ENCODE measurements around the gene DYNLT4.
"Not testable (repeated sequence)": the region's sequence is repeated elsewhere in the genome, so short reads cannot be mapped to it uniquely, and the experiment has no call there.

The DYNLT4 gene

DNA sequence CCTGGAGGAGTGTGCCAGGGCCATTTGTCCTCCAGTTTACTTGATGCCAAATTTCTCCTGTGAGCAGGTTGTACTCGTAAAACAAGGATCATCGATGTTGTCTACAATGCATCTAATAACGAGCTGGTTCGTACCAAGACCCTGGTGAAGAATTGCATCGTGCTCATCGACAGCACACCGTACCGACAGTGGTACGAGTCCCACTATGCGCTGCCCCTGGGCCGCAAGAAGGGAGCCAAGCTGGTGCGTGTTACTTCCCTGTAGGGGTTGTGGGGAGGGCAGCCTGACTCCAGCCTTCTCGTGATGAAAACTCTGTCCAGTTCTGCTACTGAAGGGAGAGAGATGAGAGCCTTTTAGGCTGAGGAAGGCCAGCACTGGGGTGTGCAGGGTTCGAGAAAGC, 29.6 kb downstream of the DYNLT4 start:
- no peak for DNase-seq (ENCODE audit: low read depth)
- TF ChIP-seq POLR2A (IDR thresholded peaks at IDR 0.05; ENCODE audit: extremely low read depth, insufficient read length) = no peak
- TF ChIP-seq, protein P1, sequence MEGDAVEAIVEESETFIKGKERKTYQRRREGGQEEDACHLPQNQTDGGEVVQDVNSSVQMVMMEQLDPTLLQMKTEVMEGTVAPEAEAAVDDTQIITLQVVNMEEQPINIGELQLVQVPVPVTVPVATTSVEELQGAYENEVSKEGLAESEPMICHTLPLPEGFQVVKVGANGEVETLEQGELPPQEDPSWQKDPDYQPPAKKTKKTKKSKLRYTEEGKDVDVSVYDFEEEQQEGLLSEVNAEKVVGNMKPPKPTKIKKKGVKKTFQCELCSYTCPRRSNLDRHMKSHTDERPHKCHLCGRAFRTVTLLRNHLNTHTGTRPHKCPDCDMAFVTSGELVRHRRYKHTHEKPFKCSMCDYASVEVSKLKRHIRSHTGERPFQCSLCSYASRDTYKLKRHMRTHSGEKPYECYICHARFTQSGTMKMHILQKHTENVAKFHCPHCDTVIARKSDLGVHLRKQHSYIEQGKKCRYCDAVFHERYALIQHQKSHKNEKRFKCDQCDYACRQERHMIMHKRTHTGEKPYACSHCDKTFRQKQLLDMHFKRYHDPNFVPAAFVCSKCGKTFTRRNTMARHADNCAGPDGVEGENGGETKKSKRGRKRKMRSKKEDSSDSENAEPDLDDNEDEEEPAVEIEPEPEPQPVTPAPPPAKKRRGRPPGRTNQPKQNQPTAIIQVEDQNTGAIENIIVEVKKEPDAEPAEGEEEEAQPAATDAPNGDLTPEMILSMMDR (IDR thresholded peaks at IDR 0.05; ENCODE audit: low read depth, low read length) = no peak
- TF ChIP-seq, protein P2, sequence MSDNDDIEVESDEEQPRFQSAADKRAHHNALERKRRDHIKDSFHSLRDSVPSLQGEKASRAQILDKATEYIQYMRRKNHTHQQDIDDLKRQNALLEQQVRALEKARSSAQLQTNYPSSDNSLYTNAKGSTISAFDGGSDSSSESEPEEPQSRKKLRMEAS (IDR thresholded peaks at IDR 0.05; ENCODE audit: low read depth, low read length) = no peak
- no peak for TF ChIP-seq MYC (IDR thresholded peaks at IDR 0.05; ENCODE audit: low read depth, low read length)
- peak overlapping the region; percentile 69 for H3K4me3 ChIP-seq (ENCODE audit: low read depth, low read length)

DNA sequence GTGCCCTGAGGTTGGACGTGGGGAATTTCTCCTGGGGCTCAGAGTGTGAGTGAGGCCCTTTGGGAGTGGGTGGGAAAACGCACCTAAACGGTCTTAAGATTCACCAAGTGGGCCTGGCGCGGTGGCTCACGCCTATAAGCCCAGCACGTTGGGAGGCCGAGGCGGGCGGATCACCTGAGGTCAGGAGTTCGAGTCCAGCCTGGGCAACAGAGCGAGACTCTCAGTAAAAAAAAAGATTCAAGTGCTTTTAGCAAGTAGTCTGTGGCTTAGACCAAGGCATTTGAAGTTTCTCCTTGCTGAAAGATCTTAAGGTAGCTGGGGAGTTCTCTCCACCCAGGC, 30.5 kb downstream of the DYNLT4 start:
- H3K4me3 ChIP-seq (ENCODE audit: low read depth, low read length) = peak overlapping the region; percentile 69
- TF ChIP-seq, protein P1 (IDR thresholded peaks at IDR 0.05; ENCODE audit: low read depth, low read length) = no peak
- TF ChIP-seq MYC (IDR thresholded peaks at IDR 0.05; ENCODE audit: low read depth, low read length) (no peak), POLR2A (IDR thresholded peaks at IDR 0.05; ENCODE audit: extremely low read depth, insufficient read length) (no peak)
- TF ChIP-seq, protein P2 (IDR thresholded peaks at IDR 0.05; ENCODE audit: low read depth, low read length) = no peak
- DNase-seq (ENCODE audit: low read depth) = no peak

DNA sequence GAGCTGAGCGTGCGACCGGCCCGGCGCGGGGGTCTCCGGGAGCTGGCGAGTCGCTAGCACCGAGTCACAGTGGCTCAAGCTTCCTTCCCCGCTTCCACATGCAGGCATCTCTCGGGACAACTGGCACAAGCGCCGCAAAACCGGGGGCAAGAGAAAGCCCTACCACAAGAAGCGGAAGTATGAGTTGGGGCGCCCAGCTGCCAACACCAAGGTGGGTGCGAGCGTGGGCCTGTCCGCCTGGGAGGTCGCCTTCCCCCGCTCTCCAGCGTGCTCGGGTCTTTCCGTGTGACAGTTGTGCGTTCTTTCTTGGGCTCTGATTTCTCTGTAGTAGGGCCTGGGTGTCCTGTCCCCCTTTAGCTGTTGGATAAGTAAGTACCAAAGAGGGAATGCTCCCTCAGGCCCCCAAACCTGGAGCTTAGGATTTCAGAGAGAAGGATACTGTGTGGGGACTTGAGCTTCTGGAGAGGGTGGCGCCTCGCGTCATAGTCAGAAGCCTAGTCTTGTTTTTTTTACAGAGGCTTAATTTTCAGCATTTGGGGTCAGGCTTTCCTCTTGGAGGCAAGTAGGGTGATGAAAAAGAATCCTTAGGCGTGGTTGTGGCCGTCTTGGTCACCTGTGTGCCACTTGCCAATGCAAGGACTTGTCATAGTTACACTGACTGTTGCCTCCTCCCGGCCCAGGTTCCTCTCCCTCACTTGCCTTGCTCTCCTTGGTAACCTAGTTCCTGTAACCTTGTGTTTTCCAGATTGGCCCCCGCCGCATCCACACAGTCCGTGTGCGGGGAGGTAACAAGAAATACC, 31.0 kb downstream of the DYNLT4 start:
- peak; percentile 61 for DNase-seq (ENCODE audit: low read depth)
- no peak; the same call in 1 of the 2 replicates for TF ChIP-seq MYC (IDR thresholded peaks at IDR 0.05; ENCODE audit: low read depth, low read length)
- TF ChIP-seq, protein P2 (IDR thresholded peaks at IDR 0.05; ENCODE audit: low read depth, low read length) = no peak
- TF ChIP-seq POLR2A (IDR thresholded peaks at IDR 0.05; ENCODE audit: extremely low read depth, insufficient read length) = no peak
- TF ChIP-seq, protein P1 (IDR thresholded peaks at IDR 0.05; ENCODE audit: low read depth, low read length) = no peak
- H3K4me3 ChIP-seq (ENCODE audit: low read depth, low read length) = peak overlapping the region; percentile 69

DNA sequence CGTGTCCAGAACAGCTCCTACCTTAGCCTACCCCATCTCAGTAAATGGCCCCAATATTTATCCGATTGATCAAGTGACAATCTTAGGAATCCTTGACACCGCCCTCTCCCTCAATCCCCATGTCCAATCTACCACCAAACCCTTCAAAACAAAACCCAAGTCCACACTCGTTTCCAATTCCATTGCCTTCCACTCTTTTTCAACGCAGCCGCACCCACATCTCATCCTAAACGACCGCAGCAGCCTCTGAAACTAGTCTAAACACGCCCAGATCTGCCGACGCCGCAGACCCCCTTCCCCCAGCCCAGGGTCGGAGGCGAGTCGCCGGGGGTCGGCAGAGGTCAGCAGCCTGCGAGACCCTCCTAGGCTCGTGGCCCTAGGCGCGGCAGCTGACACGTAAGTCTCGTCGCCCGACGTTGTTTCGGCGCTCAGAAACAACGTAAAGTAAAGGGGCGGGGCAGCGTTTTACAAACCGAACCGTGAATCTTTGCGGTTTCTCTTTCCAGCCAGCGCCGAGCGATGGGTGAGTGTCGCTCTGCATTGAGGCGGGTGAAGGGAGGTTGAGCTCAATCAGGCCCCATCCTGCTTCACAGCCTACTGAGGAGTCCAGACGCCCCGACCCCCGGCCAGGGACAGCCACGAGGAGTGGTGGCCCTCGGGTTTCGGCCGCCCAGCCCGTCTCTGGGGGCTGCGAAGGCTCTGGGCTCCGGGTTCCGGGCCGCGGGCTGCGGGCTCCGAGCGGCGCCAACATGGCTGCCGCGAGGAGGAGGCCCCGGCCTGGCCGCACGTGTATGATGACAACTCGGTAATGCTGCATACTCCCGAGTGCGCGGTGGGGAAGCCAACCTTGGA, 31.8 kb downstream of the DYNLT4 start, which contains the start of gene RPS8:
Gene RPS8, plus strand, starts transcription at position 463 of the 852 bp plus-strand sequence. Its CDS starts 57 bp downstream, at position 520.
- H3K4me3 ChIP-seq (ENCODE audit: low read depth, low read length) = peak within 1 kb of the TSS; percentile 69
- TF ChIP-seq POLR2A (IDR thresholded peaks at IDR 0.05; ENCODE audit: extremely low read depth, insufficient read length) (peak; percentile 97), MYC (IDR thresholded peaks at IDR 0.05; ENCODE audit: low read depth, low read length) (peak; percentile 97)
- TF ChIP-seq, protein P2 (IDR thresholded peaks at IDR 0.05; ENCODE audit: low read depth, low read length) = peak; percentile 85
- TF ChIP-seq, protein P1 (IDR thresholded peaks at IDR 0.05; ENCODE audit: low read depth, low read length) = no peak
- peak; percentile 95 for DNase-seq (ENCODE audit: low read depth)

DNA sequence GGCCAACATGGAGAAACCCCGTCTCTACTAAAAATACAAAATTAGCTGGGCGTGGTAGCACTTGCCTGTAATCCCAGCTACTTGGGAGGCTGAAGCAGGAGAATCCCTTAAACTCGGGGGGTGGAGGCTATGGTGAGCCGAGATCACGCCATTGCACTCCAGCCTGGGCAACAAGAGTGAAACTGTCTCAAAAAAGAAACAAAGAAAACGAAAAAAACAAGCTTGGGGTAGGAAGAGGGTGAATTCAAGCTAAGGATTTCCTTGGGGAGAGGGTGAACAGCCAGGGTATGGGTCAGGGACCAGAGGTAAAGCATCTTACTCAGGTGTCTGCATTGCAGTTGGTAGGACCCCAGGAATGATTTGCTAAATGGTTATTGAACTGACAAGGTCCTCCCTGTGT, 40.7 kb downstream of the DYNLT4 start:
- DNase-seq (ENCODE audit: low read depth); H3K4me3 ChIP-seq (ENCODE audit: low read depth, low read length): not testable (repeated sequence)

DNA sequence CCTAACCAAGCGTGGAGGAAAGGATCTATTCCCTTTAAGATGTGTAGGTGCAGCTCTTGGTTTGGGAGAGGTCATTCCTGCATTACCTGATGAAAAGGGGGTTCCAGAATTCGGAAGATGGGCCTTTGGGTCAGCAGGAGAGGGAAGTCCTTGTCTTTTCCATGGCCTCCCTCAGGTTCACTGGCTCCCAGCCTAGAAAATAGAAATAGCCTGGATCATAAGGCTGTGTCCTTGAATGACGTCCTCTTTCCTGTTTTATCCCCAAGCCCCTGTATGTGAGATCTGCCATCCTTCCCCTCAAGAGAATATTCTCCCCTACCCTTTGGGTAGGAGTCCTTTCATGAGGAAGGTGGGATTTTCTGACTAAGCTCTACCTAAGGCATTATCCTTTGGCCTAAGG, 46.3 kb downstream of the DYNLT4 start:
- no peak for TF ChIP-seq POLR2A (IDR thresholded peaks at IDR 0.05; ENCODE audit: extremely low read depth, insufficient read length)
- no peak for TF ChIP-seq MYC (IDR thresholded peaks at IDR 0.05; ENCODE audit: low read depth, low read length)
- no peak for DNase-seq (ENCODE audit: low read depth)
- H3K4me3 ChIP-seq (ENCODE audit: low read depth, low read length) = no peak overlapping the region

Data from NB4 (cell line).